G401 (cell line): Measurements from ENCODE around the gene ZSWIM4. TPM values are rescaled to one million over a fixed set of nuclear protein-coding genes. Genes with fewer than 3 reads are reported as not detected.
A peak's percentile ranks its signal among the peaks of the same experiment; 100 is the strongest.
"Not testable (repeated sequence)": the region's sequence is repeated elsewhere in the genome, so short reads cannot be mapped to it uniquely, and the experiment has no call there.

Experiments used
- DNase-seq: peaks from one replicate; pipeline ENCODE4 v3.0.0-alpha.2; 2015; ENCODE audit warnings: low spot score
- in situ Hi-C: cut with HindIII; loops from 2 replicates; pipeline ENCODE4 v1.10.0; 2016; ENCODE audit warnings: low sequenced_read_pairs, mixed read lengths
- total RNA-seq: library from RNA; depleted of rRNA; stranded (reverse); fragments of >200 nt; shearing (Covaris generic); gene quantifications from 2 replicates; pipeline ENCODE4 v1.2.3, GENCODE V29; 2014; rRNA removed

Gene ZSWIM4
- total RNA-seq, result 5.2 and 8.1 TPM in 2 replicates

GRCh38 chr19:13794757-13795589, at the start of gene ZSWIM4:
ZSWIM4 (plus strand) TSS chr19:13795443; CDS start chr19:13795649, 206 bp downstream.
- DNase-seq, result peak; percentile 99

GRCh38 chr19:13747098-13747453, 48.2 kb upstream of the ZSWIM4 start:
- in situ Hi-C loops, result no loop called here
- DNase-seq, result no peak

More at GRCh38 chr19:13794757-13795589, at the start of gene ZSWIM4:
- in situ Hi-C loops, result no loop called here

GRCh38 chr19:13748169-13748828, 46.9 kb upstream of the ZSWIM4 start:
- no peak for DNase-seq
- in situ Hi-C loops, result no loop called here

DNA sequence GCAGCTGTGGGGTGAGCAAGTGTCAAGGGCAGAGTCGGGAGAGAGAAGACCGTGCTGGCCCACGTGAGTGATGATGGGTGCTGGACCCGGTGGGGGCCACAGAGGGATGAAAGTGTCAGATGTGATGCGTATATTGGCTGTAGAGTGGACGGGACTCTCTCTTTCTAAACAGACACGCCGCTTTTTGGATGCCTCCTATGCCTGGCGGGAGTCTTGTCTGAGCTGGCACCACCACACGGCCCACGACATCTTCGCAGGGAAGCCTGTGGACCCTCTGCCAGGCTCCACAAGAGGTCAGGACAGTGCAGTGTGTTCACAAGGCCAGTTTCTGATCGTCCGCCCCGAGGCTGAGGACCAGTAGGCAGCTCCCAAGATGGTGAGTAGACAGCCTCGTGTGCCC, 43.8 kb upstream of the ZSWIM4 start:
- DNase-seq, result no peak
- in situ Hi-C loops, result no loop called here

DNA sequence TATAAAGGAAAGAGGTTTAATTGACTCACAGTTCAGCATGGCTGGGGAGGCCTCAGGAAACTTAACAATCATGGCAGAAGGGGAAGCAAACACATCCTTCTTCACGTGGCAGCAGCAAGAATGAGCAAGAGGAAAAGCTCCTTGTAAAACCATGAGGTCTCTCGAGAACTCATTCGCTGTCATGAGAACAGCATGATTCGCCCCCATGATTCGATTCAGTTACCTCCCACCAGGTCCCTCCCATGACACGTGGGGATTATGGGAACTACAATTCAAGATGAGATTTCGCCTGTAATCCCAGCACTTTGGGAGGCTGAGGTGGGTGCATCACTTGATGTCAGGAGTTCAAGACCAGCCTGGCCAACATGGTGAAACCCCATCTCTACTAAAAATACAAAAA, 41.6 kb upstream of the ZSWIM4 start:
- DNase-seq, in situ Hi-C loops: not testable (repeated sequence)

DNA sequence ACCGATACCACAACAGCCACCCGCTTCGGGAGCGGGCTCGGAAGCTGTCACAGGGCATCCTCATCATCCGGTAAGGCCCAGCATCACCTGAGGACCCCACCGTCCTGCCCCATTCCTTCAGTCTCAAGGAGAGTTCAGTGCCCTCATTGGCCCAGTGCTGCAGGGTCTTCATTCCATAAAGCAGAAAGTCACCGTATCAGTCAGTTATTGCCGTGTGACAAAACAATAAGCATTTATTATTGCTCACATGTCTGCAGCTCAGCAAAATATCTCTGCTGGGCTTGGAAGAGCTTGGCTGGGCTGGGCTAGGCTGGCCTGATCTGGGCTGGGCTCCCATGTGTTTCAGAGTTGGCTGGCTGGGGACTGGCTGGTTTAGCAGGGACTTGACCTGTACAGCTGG, 39.0 kb upstream of the ZSWIM4 start:
- in situ Hi-C loops, result no loop called here
- DNase-seq, result no peak

DNA sequence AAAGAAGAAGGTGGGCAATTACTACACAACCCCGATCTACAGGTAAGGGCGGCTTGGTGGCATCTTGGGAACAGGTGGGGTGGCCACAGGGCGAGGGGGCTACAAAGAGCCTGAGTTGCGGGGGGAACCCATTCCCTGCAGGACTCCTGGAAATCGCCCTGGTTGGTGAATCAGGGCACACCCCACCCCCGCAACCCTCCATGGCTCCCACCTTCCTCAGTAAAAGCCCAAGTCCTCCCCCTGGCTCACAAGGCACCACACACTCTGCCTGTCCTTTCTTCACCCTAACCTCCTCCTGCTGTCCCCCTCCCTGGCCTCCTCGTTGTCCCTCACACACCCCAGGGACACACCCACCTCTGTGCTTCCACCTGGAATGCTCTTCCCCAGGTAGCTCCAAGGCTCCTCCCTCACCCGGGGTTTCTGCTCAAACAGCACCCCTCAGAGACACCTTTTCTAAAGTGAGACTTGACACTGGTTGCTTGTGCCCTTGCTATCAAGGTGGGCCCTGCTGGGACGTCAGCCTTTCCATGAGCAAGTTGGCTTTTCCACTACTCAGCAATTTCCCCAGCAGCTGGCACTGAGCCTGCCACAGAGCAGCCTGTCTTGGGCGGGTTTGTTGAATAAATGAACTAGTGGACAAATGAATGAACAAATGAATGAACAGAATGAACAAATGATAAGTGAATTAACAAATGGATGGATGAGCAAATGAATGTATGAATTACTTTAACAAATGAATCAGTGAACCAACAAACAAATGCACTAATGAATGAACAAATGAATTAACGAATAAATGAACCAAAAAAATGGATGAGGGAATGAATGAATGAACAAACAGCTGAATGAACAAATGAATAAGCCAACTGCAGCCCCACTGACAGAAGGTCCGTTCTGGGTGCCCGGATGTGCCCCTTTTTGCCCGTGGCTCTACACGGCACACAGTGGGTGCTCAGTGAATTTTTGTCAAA, 37.2 kb upstream of the ZSWIM4 start:
- in situ Hi-C loops, result no loop called here
- no peak for DNase-seq

- in situ Hi-C loops, result no loop called here
- DNase-seq, result no peak
Measured at GRCh38 chr19:13758795-13759194, 36.4 kb upstream of the ZSWIM4 start.

- no peak for DNase-seq
- in situ Hi-C loops, result no loop called here
Measured at GRCh38 chr19:13761423-13761822, 33.8 kb upstream of the ZSWIM4 start.

DNA sequence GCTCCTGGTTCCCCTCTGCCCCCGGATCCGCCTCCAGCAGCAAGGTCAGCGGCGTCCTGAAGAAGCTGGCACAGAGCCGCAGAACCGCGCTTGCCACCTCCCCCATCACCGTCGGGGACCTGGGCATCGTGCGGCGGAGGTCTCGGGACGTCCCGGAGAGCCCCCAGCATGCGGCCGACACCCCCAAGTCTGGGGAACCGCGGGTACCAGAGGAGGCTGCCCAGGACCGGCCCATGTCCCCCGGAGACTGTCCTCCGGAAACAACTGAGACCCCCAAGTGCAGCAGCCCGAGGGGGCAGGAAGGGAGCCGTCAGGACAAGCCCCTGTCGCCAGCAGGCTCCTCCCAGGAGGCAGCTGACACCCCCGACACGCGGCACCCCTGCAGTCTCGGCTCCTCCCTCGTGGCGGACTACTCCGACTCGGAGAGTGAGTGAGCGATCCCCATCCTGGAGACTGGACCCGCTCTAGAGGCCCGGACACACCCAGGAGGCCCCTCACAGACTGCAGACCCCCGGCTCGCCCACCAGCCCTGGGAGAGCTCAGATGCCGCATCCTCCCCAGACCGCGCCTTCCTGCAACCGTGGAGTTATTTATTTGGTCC, 32.5 kb upstream of the ZSWIM4 start:
- no peak for DNase-seq
- in situ Hi-C loops, result no loop called here

DNA sequence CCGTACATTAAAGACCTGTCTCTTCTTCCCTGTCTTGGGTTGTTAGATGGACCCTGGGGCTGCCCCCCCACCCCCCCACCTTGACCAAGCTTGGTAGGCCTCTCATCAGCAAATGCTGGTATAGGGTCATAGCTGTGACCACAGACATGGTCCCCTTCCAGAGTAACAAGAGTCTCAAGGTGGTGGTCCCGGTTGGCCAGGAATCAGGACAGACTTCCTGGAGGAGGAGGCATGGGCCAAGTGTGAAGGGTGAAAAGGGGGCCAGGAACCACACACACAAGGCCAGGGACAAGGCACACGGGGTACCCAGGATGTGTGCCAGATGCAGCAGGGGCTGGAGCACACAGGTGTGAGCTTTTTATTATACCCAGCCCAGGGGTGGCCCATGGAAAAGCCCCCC, 32.0 kb upstream of the ZSWIM4 start:
- in situ Hi-C loops, result no loop called here
- no peak for DNase-seq

DNA sequence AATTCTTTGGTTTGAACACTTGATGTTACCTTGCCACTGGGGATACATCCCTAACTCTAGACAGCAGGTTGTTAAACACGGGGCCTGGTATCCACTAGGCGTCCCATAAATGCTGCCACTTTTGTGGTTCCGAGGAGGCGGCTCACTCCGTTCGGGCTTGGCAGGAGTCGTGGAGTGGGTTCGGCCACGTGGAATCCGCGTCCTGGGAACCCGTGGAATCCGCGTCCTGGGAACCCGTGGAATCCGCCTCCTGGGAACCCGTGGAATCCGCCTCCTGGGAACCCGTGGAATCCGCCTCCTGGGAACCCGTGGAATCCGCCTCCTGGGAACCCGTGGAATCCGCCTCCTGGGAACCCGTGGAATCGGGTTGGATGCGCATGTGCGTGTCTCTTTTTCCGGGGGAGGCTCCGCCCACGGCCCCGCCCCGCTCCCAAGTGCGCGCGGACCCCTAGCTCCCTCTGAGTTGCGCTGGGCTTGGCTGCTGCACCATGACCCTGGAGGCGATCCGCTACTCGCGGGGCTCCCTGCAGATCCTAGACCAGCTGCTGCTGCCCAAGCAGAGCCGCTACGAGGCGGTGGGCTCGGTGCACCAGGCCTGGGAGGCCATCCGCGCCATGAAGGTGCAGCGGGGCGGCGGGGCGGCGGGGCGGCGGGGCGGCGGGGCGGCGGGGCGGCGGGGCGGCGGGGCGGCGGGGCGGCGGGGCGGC, 31.0 kb upstream of the ZSWIM4 start, which contains the start of gene MRI1:
Gene MRI1 (plus strand): TSS at position 422 of the 707 bp plus-strand sequence. CDS start 67 bp downstream, at position 489.
- in situ Hi-C loops, result no loop called here
- peak; percentile 77 for DNase-seq

DNA sequence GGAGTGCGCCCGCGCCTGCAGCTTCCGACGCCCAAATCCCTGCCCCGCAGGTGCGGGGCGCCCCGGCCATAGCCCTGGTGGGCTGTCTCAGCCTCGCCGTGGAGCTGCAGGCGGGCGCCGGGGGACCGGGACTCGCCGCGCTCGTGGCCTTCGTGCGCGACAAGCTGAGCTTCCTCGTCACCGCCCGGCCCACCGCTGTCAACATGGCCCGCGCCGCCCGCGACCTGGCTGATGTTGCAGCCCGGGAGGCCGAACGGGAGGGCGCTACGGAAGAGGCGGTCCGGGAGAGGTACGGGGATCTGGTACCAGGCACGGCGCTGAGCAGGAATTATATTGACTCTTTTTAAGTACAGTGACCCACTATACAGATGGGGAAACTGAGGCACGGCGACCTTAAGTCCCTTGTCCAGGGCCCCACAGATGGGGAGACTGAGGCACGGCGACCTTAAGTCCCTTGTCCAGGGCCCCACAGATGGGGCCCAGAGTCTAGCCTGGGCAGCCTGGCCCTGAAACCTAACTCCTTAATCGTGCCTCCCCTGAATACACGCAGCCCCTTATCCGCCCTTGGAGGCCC, 30.3 kb upstream of the ZSWIM4 start:
- in situ Hi-C loops, result no loop called here
- DNase-seq, result no peak

DNA sequence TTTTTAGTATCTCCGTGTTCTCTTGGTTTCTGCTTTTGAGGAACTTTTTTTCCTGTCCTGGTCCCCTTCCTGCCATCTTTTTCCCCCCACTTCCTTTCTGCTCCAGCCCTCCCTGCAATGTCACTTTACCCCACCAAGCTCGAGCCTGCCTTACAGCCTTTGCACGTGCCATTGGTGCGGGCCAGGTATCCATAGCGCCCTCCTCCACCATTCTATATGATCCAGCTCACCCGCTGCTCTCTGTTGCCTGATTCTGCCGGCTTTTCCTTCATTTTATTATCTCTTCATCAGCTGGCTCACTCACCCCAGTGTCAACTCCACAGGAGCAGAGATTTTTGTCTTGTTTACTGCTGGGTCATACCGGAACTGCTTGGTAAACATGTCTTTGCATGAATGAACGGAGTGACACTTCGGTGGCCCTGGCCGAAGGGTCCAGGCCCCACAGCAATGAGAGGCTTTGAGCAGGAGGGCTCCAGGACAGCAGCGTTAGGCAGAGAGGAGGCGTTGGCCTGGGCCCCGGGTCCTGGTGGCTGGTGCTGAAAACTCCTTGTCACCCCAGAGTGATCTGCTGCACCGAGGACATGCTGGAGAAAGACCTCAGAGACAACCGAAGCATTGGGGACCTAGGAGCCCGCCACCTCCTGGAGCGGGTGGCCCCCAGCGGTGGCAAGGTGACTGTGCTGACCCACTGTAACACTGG, 29.7 kb upstream of the ZSWIM4 start:
- no peak for DNase-seq
- in situ Hi-C loops, result no loop called here

DNA sequence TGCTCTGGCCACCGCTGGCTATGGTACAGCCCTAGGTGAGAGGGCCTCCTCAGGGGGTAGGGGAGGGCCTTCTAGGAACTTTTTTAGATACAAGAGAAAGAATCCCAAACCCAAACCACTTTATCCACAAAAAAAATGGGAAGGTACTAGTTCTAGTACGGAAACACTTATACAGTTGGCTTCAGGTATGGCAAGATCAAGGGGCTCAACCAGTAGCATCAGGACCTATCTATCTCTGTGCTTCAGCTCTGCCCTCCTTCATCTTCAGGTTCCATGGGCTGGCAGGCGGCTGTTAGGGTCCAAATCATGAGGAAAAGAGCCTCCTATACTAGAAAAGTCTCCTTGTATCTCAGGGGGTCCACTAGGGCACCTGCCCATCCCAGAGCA, 29.2 kb upstream of the ZSWIM4 start:
- in situ Hi-C loops, result no loop called here
- DNase-seq, result no peak

GRCh38 chr19:13768510-13768909, 26.7 kb upstream of the ZSWIM4 start:
- in situ Hi-C loops, result no loop called here
- no peak for DNase-seq

DNA sequence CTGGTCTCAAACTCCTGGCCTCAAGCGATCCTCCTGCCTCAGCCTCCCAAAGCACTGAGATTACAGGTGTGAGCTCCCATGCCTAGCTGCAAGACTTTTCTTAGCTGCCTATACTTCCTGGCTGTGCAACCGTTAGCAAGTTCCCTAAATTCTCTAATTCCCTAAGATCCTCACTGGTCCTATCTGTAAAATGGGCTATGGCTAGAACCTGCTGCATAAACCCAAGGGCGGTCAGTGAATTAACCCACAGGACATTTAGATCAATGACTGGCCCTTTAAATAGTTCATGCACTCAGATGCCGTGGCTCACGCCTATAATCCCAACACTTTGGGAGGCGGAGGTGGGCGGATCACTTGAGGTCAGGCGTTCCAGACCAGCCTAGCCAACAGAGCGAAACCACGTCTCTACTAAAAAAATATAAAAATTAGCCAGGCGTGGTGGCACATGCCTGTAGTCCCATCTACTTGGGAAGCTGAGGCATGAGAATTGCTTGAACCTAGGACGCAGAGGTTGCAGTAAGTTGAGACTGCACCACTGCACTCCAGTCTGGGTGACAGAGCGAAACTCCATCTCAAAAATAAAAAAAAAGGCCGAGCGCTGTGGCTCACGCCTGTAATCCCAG, 25.1 kb upstream of the ZSWIM4 start:
- in situ Hi-C loops, result no loop called here
- no peak for DNase-seq
